ENCODE measurements around the gene UBE3B.
"Not testable (repeated sequence)": the region's sequence is repeated elsewhere in the genome, so short reads cannot be mapped to it uniquely, and the experiment has no call there.

The UBE3B gene

GRCh38 chr12:109477185-109477962 lies at the start of gene UBE3B, which contains the start of gene KCTD10:
Gene UBE3B (plus strand): TSS chr12:109477634. CDS start chr12:109483552, 5,918 bp downstream.
Gene KCTD10 (minus strand): TSS chr12:109477300. CDS start chr12:109477262, 38 bp downstream.
- DNase-seq (ENCODE audit: low read depth) = peak; percentile 77

DNA sequence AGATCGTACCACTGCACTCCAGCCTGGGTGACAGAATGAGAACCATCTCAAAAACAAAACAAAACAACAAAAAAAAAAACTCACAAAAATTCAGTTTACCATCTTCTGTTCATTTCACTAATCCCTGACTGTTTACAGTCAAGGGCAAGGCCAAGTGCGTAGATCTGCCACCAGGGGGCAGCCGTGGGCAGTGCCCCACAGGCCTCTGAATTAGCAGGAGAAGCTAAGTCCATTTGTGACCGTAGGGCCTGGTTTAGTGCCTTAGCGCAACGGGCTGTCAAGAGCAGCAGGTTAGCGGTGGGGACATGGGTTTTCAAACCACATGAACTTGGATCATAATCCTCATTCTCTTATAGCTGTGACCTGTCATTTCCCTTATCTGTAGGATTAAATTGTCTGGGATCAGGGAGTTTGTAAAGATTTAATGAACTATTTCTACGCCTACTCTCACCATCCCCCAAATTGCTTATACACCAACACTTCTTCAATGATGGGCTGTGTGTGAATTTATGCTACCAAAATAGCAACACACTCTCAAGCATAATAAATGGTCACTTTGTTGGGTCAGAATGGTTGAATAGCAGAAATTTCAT lies 49.3 kb upstream of the UBE3B start:
- peak; percentile 50 for DNase-seq (ENCODE audit: low read depth)

GRCh38 chr12:109428804-109429203 lies 48.6 kb upstream of the UBE3B start:
- not testable (repeated sequence) for DNase-seq (ENCODE audit: low read depth)

GRCh38 chr12:109430244-109430643 lies 47.2 kb upstream of the UBE3B start:
- DNase-seq (ENCODE audit: low read depth) = no peak

GRCh38 chr12:109432431-109432830 lies 45.0 kb upstream of the UBE3B start:
- no peak for DNase-seq (ENCODE audit: low read depth)

GRCh38 chr12:109432842-109433304 lies 44.6 kb upstream of the UBE3B start:
- DNase-seq (ENCODE audit: low read depth) = peak; percentile 48

- no peak for DNase-seq (ENCODE audit: low read depth)
These were observed 43.8 kb upstream of the UBE3B start for GRCh38 chr12:109433618-109434017.

- no peak for DNase-seq (ENCODE audit: low read depth)
These were observed 42.9 kb upstream of the UBE3B start for GRCh38 chr12:109434582-109434981.

DNA sequence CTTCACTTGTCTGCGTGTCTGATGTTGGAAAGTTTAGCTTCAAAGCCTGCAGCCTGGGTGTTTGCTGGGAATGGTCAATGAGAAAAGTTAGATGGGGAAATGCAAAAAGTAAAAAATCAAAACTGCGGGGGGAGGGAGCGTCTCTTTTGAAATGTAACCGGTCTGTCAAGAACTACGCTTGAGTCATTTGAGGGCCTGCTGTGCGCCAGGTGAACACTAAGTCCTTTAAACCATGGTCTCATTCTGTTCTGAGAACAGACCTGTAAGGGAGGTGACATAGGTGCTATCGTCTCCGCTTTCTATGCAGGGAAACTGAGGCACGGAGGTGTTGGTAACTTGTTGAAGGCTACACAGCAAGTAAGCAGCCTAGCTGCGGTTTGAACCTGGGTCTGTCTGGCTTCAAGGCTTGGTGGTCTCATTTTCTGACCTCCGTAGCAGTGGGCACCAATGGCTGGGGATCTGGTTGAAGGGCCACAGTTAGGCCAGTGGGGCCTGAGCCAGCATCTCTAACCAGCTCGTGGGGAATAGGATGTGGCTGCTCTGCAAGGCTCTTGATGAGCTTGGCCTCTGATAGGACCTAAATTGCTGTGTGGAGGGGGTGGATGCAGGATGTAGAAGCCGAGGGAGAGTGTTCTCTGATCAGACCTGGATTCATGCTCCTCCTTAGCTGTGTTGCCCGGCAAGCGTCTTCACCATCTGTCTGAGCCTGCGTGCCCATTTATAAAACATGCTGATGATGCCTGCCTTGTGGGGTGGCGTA lies 41.8 kb upstream of the UBE3B start:
- DNase-seq (ENCODE audit: low read depth) = no peak

- no peak for DNase-seq (ENCODE audit: low read depth)
These were observed 41.3 kb upstream of the UBE3B start for GRCh38 chr12:109436188-109436560.

DNA sequence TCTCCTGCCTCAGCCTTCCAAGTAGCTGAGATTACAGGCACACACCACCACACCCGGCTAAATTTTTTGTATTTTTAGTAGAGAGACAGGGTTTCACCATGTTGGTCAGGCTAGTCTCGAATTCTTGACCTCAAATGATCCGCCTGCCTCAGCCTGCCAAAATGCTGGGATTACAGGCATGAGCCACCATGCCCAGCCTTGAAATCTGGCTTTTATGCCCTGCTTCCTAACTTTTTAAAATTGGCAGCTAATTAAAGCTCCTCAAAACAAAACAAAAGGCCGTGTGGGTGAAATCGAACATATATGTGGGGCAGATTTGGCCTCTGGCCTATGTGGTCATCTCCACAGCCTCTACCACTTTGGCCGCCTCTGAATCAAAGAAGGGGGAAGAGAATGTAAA lies 38.3 kb upstream of the UBE3B start:
- DNase-seq (ENCODE audit: low read depth) = no peak

DNA sequence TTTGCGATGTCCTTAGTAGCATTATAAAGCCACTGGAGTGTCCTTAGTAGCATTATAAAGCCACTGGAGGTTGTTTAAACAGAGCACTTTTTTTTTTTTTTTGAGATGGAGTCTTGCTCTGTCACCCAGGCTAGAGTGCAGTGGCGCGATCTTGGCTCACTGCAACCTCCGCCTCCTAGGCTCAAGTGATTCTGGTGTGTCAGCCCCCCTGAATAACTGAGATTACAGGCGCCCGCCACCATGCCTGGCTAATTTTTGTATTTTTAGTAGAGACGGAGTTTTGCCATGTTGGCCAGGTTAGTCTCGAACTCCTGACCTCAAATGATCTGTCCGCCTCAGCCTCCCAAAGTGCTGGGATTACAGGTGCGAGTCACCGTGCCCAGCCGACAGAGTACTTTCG lies 37.5 kb upstream of the UBE3B start:
- not testable (repeated sequence) for DNase-seq (ENCODE audit: low read depth)

GRCh38 chr12:109440851-109441490 lies 36.5 kb upstream of the UBE3B start:
- DNase-seq (ENCODE audit: low read depth) = no peak

DNA sequence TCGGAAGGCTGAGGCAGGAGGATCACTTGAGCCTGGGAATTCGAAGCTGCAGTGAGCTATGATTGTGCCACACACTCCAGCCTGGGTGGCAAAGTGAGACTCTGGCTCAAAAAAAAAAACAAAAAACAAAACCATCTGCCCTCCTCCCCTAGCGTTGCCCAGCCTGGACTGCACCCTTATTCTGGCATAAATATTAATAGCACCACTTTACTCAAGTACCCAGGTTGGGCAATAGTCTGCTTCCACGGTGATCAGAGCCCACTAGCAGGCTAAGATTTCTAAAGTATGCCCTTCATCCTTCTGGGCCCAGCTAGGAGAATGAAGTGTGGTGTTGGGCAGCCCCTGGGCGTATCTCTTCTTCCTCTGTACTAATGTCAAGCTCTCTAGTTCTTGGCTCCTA lies 33.6 kb upstream of the UBE3B start:
- no peak for DNase-seq (ENCODE audit: low read depth)

DNA sequence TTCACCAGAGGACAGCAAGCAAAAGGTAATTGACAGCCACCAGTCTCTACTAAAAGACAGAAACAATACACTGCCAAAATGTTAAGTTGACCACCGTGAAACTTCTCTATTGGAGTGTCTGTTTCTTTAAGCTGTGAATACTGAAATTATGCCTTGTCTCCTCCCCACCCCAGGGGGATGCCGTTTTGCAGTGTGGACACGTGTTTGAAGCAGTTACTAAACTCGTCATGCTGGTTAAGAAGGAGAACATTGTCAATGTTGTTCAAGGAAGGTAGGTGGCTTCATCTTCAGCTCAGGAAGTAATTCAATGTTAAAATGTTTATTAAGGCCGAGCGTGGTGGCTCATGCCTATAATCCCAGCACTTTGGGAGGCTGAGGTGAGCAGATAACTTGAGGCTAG lies 33.2 kb upstream of the UBE3B start:
- no peak for DNase-seq (ENCODE audit: low read depth)

DNA sequence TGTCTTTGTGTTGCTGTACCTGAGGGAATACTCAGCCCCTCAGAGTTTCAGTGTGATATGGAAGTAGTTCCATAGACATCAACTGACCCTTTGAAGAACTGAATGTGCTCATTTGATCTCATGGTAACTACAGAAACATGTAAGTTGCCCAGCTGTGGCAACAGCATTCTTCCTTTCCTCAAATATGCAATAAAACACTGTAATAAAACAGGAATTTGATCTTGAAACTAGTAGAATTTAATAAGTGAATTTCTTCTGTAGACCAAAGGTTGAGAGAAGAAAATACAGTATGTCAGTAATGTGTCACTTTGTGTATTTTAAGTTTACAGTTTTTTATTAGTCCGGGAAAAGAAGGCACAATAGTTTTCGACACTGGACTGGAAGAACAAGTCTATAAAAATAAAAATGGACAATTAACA lies 32.2 kb upstream of the UBE3B start:
- DNase-seq (ENCODE audit: low read depth) = no peak

- DNase-seq (ENCODE audit: low read depth) = no peak
These were observed 30.6 kb upstream of the UBE3B start for GRCh38 chr12:109446869-109447268.

GRCh38 chr12:109447482-109447881 lies 30.0 kb upstream of the UBE3B start:
- DNase-seq (ENCODE audit: low read depth) = no peak

DNA sequence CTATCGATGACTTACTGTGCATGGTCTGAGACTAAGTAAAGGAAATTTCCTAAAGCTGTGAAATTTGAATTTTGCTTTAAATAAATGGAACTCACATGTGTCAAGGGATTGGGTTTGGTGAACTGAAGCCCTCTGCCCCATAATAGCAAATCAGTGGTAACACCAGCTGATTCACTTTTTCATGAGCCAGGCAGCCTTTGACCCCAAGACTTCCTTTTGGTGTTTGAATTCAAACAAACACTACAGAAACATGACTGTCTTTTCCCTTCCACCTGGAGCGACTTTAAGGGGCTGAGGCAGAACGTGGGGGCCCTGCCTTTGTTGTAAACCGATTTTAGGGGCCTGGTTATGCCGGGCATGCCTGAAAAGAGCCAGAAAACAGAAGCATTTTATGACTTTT lies 29.2 kb upstream of the UBE3B start:
- no peak for DNase-seq (ENCODE audit: low read depth)

DNA sequence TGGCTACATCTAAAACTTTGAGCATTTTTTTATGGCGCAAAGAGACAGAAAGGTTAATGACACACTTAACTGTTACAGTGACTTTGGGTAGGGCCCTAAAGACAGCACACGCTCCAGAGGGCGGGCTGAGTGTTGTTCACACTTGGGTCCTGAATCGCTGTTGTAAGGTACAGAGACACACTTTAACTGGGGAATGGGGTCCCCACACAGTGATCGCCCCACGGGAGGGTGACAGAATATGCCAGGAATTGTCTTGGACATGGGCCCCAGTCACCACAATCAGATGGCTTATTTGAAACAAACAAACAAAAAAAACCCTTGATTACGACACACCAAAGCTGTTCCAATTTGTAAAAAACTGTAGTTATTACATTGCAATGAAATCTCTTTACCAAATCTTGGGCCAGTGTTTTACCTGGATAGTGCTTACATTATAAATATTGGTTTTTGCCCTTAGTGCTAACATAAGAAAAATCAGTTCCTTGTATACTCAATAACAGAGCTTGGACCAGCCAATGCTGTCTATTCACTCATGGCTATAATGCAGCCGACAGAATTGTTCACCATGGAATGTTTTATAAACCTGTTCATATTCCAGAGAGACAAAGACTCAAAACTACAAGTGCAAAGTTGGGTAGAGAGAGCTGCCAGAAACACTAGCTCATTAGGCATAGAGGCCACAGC lies 28.6 kb upstream of the UBE3B start:
- DNase-seq (ENCODE audit: low read depth) = no peak

DNA sequence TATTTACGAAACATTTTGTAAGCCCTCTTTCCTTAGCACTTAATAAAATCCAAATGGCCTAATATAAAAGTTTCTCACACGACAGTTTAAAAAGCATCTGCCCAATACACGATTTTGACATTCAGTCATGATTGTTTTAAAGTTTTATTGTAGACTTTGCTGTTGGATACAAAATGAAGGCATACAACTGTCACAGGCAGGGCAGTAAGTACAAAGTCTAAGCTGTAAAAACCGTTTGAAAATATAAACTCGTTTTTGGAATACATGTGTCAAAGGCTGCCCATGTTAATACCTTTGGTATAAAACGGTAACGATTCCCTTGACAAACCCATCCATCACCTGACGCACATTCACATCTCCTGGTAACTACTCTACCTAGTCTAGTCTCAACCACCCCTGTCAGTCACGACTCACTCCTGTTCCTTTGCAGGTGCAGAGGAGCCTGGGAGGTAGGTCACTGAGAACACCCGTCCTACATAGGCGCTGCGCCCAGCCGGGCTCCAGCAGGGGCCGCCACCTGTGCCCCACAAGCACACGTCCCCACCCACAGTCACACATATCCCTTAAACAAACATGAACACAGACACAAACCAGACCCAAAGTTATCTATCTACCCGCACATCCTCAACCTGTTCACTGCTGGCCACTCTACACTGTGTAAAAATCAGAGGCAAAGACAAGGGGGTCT lies 27.4 kb upstream of the UBE3B start:
- no peak for DNase-seq (ENCODE audit: low read depth)

All from activated T-helper 1 cell treated with Interleukin-2 at 50 U/mL for 16 hours (primary cell).